ENCODE measurements around the gene ADNP. TPM values are rescaled to one million over a fixed set of nuclear protein-coding genes. Genes with fewer than 3 reads are reported as not detected.
A peak's percentile ranks its signal among the peaks of the same experiment; 100 is the strongest.

Gene ADNP
- total RNA-seq, 1 donor: 23.5 TPM

DNA sequence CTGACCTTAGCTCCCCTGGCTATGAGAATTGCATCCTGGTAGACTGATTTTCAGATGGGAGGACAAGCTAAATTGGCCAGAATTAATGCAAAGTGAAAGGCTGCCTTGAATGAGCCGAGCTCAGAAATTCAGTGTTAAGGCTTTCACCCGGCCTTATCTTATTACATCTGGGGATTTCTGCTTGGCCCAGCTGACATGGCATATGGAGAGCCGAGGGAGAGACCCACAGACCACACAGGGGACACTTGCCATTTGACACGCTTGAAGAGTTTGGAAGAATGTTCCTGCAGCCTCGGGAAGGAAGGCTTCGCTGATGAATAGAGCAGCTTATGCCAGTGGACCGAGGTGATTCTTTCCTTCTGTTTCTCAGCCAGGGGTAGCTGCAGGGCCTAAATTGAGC, 36.3 kb upstream of the ADNP start:
- Histone ChIP-seq H4K20me1 (ENCODE audit: insufficient read depth, low read length) (no peaks in the 10 kb centered on the region), H3K4me3 (ENCODE audit: insufficient read depth, low read length) (no peak overlapping the region), H3K27me3 (ENCODE audit: insufficient read depth, low read length) (peaks cover 3% of the 10 kb centered on the region), H3K9me3 (ENCODE audit: low read depth, low read length) (no peaks in the 10 kb centered on the region), H3K27ac (ENCODE audit: low read depth, low read length) (no peak overlapping the region), H3K4me2 (ENCODE audit: insufficient read depth, low read length) (peak overlapping the region; percentile 18), H3K4me1 (ENCODE audit: insufficient read depth, low read length) (no peaks in the 10 kb centered on the region), H3K79me2 (ENCODE audit: insufficient read depth, low read length) (no peaks in the 10 kb centered on the region), H2AFZ (ENCODE audit: low read length) (peak overlapping the region; percentile 81), H3K36me3 (ENCODE audit: insufficient read depth, low read length) (no peaks in the 10 kb centered on the region)
- TF ChIP-seq, protein P1, sequence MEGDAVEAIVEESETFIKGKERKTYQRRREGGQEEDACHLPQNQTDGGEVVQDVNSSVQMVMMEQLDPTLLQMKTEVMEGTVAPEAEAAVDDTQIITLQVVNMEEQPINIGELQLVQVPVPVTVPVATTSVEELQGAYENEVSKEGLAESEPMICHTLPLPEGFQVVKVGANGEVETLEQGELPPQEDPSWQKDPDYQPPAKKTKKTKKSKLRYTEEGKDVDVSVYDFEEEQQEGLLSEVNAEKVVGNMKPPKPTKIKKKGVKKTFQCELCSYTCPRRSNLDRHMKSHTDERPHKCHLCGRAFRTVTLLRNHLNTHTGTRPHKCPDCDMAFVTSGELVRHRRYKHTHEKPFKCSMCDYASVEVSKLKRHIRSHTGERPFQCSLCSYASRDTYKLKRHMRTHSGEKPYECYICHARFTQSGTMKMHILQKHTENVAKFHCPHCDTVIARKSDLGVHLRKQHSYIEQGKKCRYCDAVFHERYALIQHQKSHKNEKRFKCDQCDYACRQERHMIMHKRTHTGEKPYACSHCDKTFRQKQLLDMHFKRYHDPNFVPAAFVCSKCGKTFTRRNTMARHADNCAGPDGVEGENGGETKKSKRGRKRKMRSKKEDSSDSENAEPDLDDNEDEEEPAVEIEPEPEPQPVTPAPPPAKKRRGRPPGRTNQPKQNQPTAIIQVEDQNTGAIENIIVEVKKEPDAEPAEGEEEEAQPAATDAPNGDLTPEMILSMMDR (IDR thresholded peaks at IDR 0.05; ENCODE audit: extremely low read depth, low read depth, low read length): no peak
- DNase-seq (ENCODE audit: insufficient read length, low spot score, missing footprints): no peak

DNA sequence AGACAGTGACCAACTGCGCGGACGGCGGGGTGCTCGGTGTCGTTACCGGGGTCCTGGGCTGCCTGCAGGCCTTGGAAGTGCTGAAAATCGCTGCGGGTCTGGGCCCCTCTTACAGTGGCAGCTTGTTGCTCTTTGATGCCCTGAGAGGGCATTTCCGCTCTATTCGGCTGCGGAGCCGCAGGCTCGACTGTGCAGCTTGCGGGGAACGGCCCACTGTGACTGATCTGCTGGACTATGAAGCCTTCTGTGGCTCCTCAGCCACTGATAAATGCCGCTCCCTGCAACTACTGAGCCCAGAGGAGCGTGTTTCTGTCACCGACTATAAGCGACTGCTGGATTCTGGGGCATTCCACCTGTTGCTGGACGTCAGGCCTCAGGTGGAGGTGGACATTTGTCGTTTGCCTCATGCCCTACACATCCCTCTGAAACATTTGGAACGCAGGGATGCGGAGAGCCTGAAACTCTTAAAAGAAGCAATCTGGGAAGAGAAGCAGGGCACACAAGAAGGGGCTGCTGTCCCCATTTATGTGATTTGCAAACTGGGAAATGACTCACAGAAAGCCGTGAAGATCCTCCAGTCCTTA, 28.4 kb upstream of the ADNP start:
- H3K79me2 ChIP-seq (ENCODE audit: insufficient read depth, low read length): peaks cover 61% of the 10 kb centered on the region
- peak overlapping the region; percentile 98 for H3K27ac ChIP-seq (ENCODE audit: low read depth, low read length)

DNA sequence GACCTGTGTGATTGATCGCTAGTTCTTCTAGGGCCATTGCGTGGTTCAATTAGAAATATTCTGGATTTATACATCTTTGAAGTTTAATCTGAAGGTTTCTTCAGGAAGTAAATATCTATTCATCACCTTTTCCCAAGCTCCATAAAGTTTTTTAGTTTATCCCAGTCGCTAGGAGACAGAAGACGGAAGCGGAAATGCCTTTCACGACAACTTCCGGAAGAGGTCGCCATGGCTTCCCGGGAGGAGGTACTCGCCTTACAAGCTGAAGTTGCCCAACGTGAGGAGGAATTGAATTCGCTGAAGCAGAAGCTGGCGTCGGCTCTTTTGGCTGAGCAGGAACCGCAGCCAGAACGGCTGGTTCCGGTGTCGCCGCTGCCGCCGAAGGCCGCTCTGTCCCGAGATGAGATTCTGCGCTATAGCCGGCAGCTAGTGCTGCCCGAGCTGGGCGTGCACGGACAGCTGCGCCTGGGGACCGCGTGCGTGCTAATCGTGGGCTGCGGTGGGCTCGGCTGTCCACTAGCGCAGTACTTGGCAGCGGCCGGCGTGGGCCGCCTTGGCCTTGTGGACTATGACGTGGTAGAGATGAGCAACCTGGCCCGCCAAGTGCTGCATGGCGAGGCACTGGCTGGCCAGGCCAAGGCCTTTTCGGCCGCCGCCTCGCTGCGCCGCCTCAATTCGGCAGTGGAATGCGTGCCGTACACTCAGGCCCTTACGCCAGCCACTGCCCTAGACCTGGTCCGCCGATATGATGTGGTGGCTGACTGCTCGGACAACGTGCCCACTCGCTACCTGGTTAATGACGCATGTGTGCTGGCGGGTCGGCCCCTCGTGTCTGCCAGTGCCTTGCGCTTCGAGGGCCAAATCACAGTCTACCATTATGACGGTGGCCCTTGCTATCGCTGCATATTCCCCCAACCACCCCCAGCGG, 27.6 kb upstream of the ADNP start, which contains the start of gene MOCS3:
MOCS3 (plus strand) TSS at position 204 of the 928 bp plus-strand sequence; CDS start at position 229, 25 bp downstream.
- Histone ChIP-seq H3K4me2 (ENCODE audit: insufficient read depth, low read length) (peak within 1 kb of the TSS; percentile 92), H3K36me3 (ENCODE audit: insufficient read depth, low read length) (peaks cover 24% of the 10 kb centered on the region), H3K27ac (ENCODE audit: low read depth, low read length) (peak within 1 kb of the TSS; percentile 98), H2AFZ (ENCODE audit: low read length) (peak within 1 kb of the TSS; percentile 74), H3K4me3 (ENCODE audit: insufficient read depth, low read length) (peak within 1 kb of the TSS; percentile 94), H3K4me1 (ENCODE audit: insufficient read depth, low read length) (peaks cover 23% of the 10 kb centered on the region), H3K9me3 (ENCODE audit: low read depth, low read length) (no peaks in the 10 kb centered on the region), H4K20me1 (ENCODE audit: insufficient read depth, low read length) (peaks cover 35% of the 10 kb centered on the region), H3K79me2 (ENCODE audit: insufficient read depth, low read length) (peaks cover 68% of the 10 kb centered on the region), H3K27me3 (ENCODE audit: insufficient read depth, low read length) (no peaks in the 10 kb centered on the region)
- TF ChIP-seq, protein P1 (IDR thresholded peaks at IDR 0.05; ENCODE audit: extremely low read depth, low read depth, low read length): no peak
- peak; percentile 94 for DNase-seq (ENCODE audit: insufficient read length, low spot score, missing footprints)

More for the DNA sequence above, 28.4 kb upstream of the ADNP start:
- H3K4me2 ChIP-seq (ENCODE audit: insufficient read depth, low read length): peak overlapping the region; percentile 92
- no peak for DNase-seq (ENCODE audit: insufficient read length, low spot score, missing footprints)
- H3K4me3 ChIP-seq (ENCODE audit: insufficient read depth, low read length): peak overlapping the region; percentile 94
- peak overlapping the region; percentile 74 for H2AFZ ChIP-seq (ENCODE audit: low read length)
- TF ChIP-seq, protein P1 (IDR thresholded peaks at IDR 0.05; ENCODE audit: extremely low read depth, low read depth, low read length): no peak
- H3K27me3 ChIP-seq (ENCODE audit: insufficient read depth, low read length): no peaks in the 10 kb centered on the region
- H3K9me3 ChIP-seq (ENCODE audit: low read depth, low read length): no peaks in the 10 kb centered on the region
- H3K36me3 ChIP-seq (ENCODE audit: insufficient read depth, low read length): peaks cover 17% of the 10 kb centered on the region
- peaks cover 31% of the 10 kb centered on the region for H4K20me1 ChIP-seq (ENCODE audit: insufficient read depth, low read length)
- peaks cover 23% of the 10 kb centered on the region for H3K4me1 ChIP-seq (ENCODE audit: insufficient read depth, low read length)
